ENCODE data around the gene FHL2.

The FHL2 gene

GRCh38 chr2:105375001-105375561, 23.8 kb downstream of the FHL2 start:
- in situ Hi-C loops (cut with MboI; ENCODE audit: low sequenced_read_pairs) = no loop called here
- Histone ChIP-seq H3K4me3 (no peak overlapping the region), H3K27me3 (ENCODE audit: low read depth) (no peaks in the 10 kb centered on the region), H3K4me1 (no peaks in the 10 kb centered on the region), H3K36me3 (replicated peaks) (peaks cover 12% of the 10 kb centered on the region), H3K9me3 (no peaks in the 10 kb centered on the region)
- DNase-seq (ENCODE audit: low spot score in 2 of 2) = no peak

- DNase-seq (ENCODE audit: low spot score in 2 of 2) = no peak
- Histone ChIP-seq H3K27me3 (ENCODE audit: low read depth) (no peaks in the 10 kb centered on the region), H3K4me1 (no peaks in the 10 kb centered on the region), H3K4me3 (no peak overlapping the region), H3K9me3 (no peaks in the 10 kb centered on the region), H3K36me3 (replicated peaks) (peaks cover 13% of the 10 kb centered on the region)
- in situ Hi-C loops (cut with MboI; ENCODE audit: low sequenced_read_pairs) = loop anchor here (25.0 kb wide), 1 partner anchor 1163 kb away; no protein-coding TSS in a partner anchor
Observed at GRCh38 chr2:105373895-105374401, 24.9 kb downstream of the FHL2 start.

GRCh38 chr2:105373344-105373781, 25.5 kb downstream of the FHL2 start:
- in situ Hi-C loops (cut with MboI; ENCODE audit: low sequenced_read_pairs) = loop anchor here (25.0 kb wide), 1 partner anchor 1164 kb away; no protein-coding TSS in a partner anchor
- no peaks in the 10 kb centered on the region for H3K9me3 ChIP-seq
- H3K4me3 ChIP-seq = no peak overlapping the region
- no peaks in the 10 kb centered on the region for H3K27me3 ChIP-seq (ENCODE audit: low read depth)
- H3K4me1 ChIP-seq = no peaks in the 10 kb centered on the region
- peaks cover 17% of the 10 kb centered on the region for H3K36me3 ChIP-seq (replicated peaks)
- DNase-seq (ENCODE audit: low spot score in 2 of 2) = no peak

GRCh38 chr2:105371810-105372209, 27.0 kb downstream of the FHL2 start:
- H3K36me3 ChIP-seq (replicated peaks) = peaks cover 20% of the 10 kb centered on the region
- no peak overlapping the region for H3K4me3 ChIP-seq
- H3K9me3 ChIP-seq = no peaks in the 10 kb centered on the region
- no peaks in the 10 kb centered on the region for H3K27me3 ChIP-seq (ENCODE audit: low read depth)
- no peak for DNase-seq (ENCODE audit: low spot score in 2 of 2)
- in situ Hi-C loops (cut with MboI; ENCODE audit: low sequenced_read_pairs) = loop anchor here (25.0 kb wide), 1 partner anchor 1165 kb away; no protein-coding TSS in a partner anchor
- no peaks in the 10 kb centered on the region for H3K4me1 ChIP-seq

GRCh38 chr2:105371156-105371555, 27.7 kb downstream of the FHL2 start:
- in situ Hi-C loops (cut with MboI; ENCODE audit: low sequenced_read_pairs) = loop anchor here (25.0 kb wide), 1 partner anchor 1166 kb away; no protein-coding TSS in a partner anchor
- no peaks in the 10 kb centered on the region for H3K27me3 ChIP-seq (ENCODE audit: low read depth)
- H3K4me3 ChIP-seq = no peak overlapping the region
- no peaks in the 10 kb centered on the region for H3K4me1 ChIP-seq
- DNase-seq (ENCODE audit: low spot score in 2 of 2) = no peak
- no peaks in the 10 kb centered on the region for H3K9me3 ChIP-seq
- peaks cover 18% of the 10 kb centered on the region for H3K36me3 ChIP-seq (replicated peaks)

- in situ Hi-C loops (cut with MboI; ENCODE audit: low sequenced_read_pairs) = loop anchor here (5.0 to 25.0 kb wide), 2 partner anchors 147 to 1167 kb away; no protein-coding TSS in a partner anchor
Observed at GRCh38 chr2:105369777-105370690, 28.8 kb downstream of the FHL2 start.

GRCh38 chr2:105368759-105369408, 30.0 kb downstream of the FHL2 start:
- in situ Hi-C loops (cut with MboI; ENCODE audit: low sequenced_read_pairs) = loop anchor here (5.0 to 25.0 kb wide), 2 partner anchors 148 to 1168 kb away; no protein-coding TSS in a partner anchor
- no peak for DNase-seq (ENCODE audit: low spot score in 2 of 2)
- H3K4me3 ChIP-seq = no peak overlapping the region
- H3K27me3 ChIP-seq (ENCODE audit: low read depth) = no peaks in the 10 kb centered on the region
- peaks cover 28% of the 10 kb centered on the region for H3K36me3 ChIP-seq (replicated peaks)
- no peaks in the 10 kb centered on the region for H3K9me3 ChIP-seq
- H3K4me1 ChIP-seq = no peaks in the 10 kb centered on the region

More at GRCh38 chr2:105369777-105370690, 28.8 kb downstream of the FHL2 start:
- peak; percentile 77 to 92 for DNase-seq (ENCODE audit: low spot score in 2 of 2)
- Histone ChIP-seq H3K4me3 (no peak overlapping the region), H3K36me3 (replicated peaks) (peaks cover 20% of the 10 kb centered on the region), H3K4me1 (no peaks in the 10 kb centered on the region), H3K27me3 (ENCODE audit: low read depth) (no peaks in the 10 kb centered on the region), H3K9me3 (no peaks in the 10 kb centered on the region)

- Histone ChIP-seq H3K4me1 (no peaks in the 10 kb centered on the region), H3K4me3 (no peak overlapping the region), H3K27me3 (ENCODE audit: low read depth) (no peaks in the 10 kb centered on the region), H3K36me3 (replicated peaks) (peaks cover 60% of the 10 kb centered on the region), H3K9me3 (no peaks in the 10 kb centered on the region)
- in situ Hi-C loops (cut with MboI; ENCODE audit: low sequenced_read_pairs) = loop anchor here (5.0 to 25.0 kb wide), 2 partner anchors 152 to 1172 kb away; no protein-coding TSS in a partner anchor
- no peak for DNase-seq (ENCODE audit: low spot score in 2 of 2)
Observed at GRCh38 chr2:105365206-105365605, 33.6 kb downstream of the FHL2 start.

- Histone ChIP-seq H3K4me3 (no peak overlapping the region), H3K36me3 (replicated peaks) (peaks cover 64% of the 10 kb centered on the region), H3K27me3 (ENCODE audit: low read depth) (no peaks in the 10 kb centered on the region), H3K4me1 (no peaks in the 10 kb centered on the region), H3K9me3 (no peaks in the 10 kb centered on the region)
- no peak for DNase-seq (ENCODE audit: low spot score in 2 of 2)
- in situ Hi-C loops (cut with MboI; ENCODE audit: low sequenced_read_pairs) = loop anchor here (5.0 to 25.0 kb wide), 2 partner anchors 153 to 1173 kb away; no protein-coding TSS in a partner anchor
Observed at GRCh38 chr2:105364436-105365139, 34.3 kb downstream of the FHL2 start.

GRCh38 chr2:105362862-105363591, 35.8 kb downstream of the FHL2 start:
- no peaks in the 10 kb centered on the region for H3K9me3 ChIP-seq
- peaks cover 68% of the 10 kb centered on the region for H3K36me3 ChIP-seq (replicated peaks)
- no peaks in the 10 kb centered on the region for H3K27me3 ChIP-seq (ENCODE audit: low read depth)
- no peaks in the 10 kb centered on the region for H3K4me1 ChIP-seq
- no peak for DNase-seq (ENCODE audit: low spot score in 2 of 2)
- H3K4me3 ChIP-seq = no peak overlapping the region
- in situ Hi-C loops (cut with MboI; ENCODE audit: low sequenced_read_pairs) = loop anchor here (25.0 kb wide), 1 partner anchor 1174 kb away; no protein-coding TSS in a partner anchor

GRCh38 chr2:105361102-105361889, 37.6 kb downstream of the FHL2 start:
- Histone ChIP-seq H3K4me1 (no peaks in the 10 kb centered on the region), H3K9me3 (no peaks in the 10 kb centered on the region), H3K27me3 (ENCODE audit: low read depth) (no peaks in the 10 kb centered on the region), H3K36me3 (replicated peaks) (peaks cover 70% of the 10 kb centered on the region), H3K4me3 (no peak overlapping the region)
- in situ Hi-C loops (cut with MboI; ENCODE audit: low sequenced_read_pairs) = loop anchor here (25.0 kb wide), 1 partner anchor 1176 kb away; no protein-coding TSS in a partner anchor
- no peak for DNase-seq (ENCODE audit: low spot score in 2 of 2)

GRCh38 chr2:105358593-105358992, 40.3 kb downstream of the FHL2 start:
- no peaks in the 10 kb centered on the region for H3K4me1 ChIP-seq
- H3K4me3 ChIP-seq = no peak overlapping the region
- H3K36me3 ChIP-seq (replicated peaks) = peaks cover 60% of the 10 kb centered on the region
- H3K9me3 ChIP-seq = no peaks in the 10 kb centered on the region
- DNase-seq (ENCODE audit: low spot score in 2 of 2) = no peak
- in situ Hi-C loops (cut with MboI; ENCODE audit: low sequenced_read_pairs) = loop anchor here (25.0 kb wide), 1 partner anchor 1179 kb away; no protein-coding TSS in a partner anchor
- H3K27me3 ChIP-seq (ENCODE audit: low read depth) = no peaks in the 10 kb centered on the region
